HG02588 (cell line): Measurements from ENCODE around the gene PKD1.
"Not testable (repeated sequence)": the region's sequence is repeated elsewhere in the genome, so short reads cannot be mapped to it uniquely, and the experiment has no call there.

Source experiments
- ATAC-seq: cut with Tn5 transposase; IDR thresholded peaks from one replicate; pipeline ENCODE4 v1.9.1; 2021; ENCODE audit warnings: mild to moderate bottlenecking, moderate library complexity; ENCODE audit not compliant: unreplicated experiment

Gene PKD1

GRCh38 chr16:2152695-2153506 lies 17.2 kb upstream of the PKD1 start:
- ATAC-seq: no peak

- no peak for ATAC-seq
Observed at GRCh38 chr16:2151188-2152091, 15.7 kb upstream of the PKD1 start.

- no peak for ATAC-seq
Observed at GRCh38 chr16:2150418-2151187, 14.9 kb upstream of the PKD1 start.

- ATAC-seq: no peak
Observed at GRCh38 chr16:2149630-2150417, 14.1 kb upstream of the PKD1 start.

GRCh38 chr16:2148714-2149629 lies 13.3 kb upstream of the PKD1 start:
- ATAC-seq: no peak

GRCh38 chr16:2147981-2148671 lies 12.4 kb upstream of the PKD1 start, which contains the start of gene RAB26:
RAB26 (plus strand) TSS chr16:2148625; CDS start chr16:2148784, 159 bp downstream.
- no peak for ATAC-seq

DNA sequence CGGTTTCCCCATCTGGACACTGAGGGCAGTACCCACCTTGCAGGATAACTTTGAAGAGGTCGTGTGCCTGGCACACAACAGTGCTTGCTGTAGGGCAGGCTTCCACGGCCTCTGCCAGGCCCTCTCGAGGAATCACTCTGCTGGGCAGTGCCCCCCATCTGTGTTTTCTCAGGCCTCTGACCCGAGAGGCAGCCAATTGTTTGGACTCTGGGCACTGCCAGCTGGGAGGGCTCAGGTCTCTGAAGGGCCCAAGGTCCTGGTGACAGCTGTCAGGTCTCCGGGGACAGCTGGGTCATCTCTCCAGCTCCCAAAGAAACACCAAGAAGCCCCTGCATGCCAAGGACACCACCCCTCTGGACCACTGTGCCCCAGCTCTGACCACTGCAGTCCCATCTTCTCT lies 11.7 kb upstream of the PKD1 start:
- no peak for ATAC-seq

- no peak for ATAC-seq
Observed at GRCh38 chr16:2145843-2146242, 10.1 kb upstream of the PKD1 start.

DNA sequence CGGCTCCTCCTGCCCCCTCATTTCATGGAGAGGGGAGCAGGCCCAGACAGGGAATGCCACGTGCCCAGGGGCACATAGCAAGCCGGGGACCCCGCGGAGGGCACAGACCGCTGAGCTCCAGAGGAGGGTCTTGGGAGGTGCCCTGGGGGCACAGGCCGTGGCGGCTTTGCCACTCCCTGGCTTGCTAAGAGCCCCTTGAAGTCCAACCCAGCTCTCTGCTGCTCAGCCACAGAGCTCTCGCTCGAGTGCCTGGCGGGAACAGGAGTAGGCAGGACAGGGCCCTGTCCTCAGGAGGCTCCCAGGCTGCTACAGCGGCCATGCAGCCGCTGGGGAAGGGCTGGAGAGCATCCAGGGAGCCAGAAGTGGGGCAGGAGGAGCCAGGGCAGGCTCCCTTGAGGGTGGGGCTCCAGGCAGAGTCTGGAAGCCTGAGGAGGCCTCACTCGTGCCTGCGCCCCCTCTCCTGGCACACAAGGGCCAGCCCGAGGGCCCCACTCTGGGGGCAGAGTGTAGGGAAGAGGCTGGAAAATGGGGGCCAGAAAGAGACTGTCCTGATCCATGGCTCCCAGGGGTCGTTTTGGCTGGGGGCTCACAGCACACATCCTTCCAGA lies 8.3 kb upstream of the PKD1 start:
- ATAC-seq: no peak

GRCh38 chr16:2142942-2143877 lies 7.5 kb upstream of the PKD1 start:
- no peak for ATAC-seq

DNA sequence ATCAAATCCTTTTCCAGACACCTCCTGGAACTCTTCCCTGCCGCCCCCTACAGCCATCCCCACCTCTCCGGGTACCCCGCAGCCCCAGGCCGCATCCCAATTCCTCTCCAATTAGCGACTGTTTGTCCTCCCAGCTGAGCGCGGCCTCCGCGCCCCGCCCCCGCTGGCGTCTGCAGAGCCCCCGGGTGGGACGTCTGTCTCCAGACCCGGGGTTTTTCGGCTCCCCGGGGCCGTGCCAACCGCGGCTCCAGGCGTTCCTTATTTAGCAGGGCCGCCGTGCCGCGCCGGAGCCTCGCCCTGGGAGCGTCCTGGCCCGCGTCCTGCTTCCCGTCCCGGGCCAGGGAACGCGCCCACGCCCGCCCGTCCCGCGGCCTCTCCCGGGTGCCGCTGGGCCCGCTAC lies 627 bp downstream of the PKD1 start:
- ATAC-seq: not testable (repeated sequence)

DNA sequence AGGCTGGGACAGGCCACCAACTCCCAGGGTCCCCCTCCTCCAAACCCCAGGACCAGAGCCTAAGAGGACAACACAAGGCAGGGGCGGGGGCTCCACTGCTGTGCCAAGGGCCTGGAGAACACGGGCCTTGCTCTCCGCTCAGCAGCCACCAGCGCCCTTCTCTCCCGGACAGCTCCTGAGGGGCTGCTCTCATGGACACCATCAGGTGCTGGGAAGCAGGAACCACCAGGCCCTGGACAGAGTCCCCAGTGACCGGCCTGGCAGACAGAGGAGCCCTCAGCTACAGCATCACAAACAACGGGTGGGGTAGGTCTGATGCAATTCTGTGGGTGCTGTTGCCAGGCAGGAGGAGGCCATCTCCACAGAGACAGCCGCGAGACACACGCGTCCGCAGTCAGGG lies 1.9 kb downstream of the PKD1 start:
- not testable (repeated sequence) for ATAC-seq

DNA sequence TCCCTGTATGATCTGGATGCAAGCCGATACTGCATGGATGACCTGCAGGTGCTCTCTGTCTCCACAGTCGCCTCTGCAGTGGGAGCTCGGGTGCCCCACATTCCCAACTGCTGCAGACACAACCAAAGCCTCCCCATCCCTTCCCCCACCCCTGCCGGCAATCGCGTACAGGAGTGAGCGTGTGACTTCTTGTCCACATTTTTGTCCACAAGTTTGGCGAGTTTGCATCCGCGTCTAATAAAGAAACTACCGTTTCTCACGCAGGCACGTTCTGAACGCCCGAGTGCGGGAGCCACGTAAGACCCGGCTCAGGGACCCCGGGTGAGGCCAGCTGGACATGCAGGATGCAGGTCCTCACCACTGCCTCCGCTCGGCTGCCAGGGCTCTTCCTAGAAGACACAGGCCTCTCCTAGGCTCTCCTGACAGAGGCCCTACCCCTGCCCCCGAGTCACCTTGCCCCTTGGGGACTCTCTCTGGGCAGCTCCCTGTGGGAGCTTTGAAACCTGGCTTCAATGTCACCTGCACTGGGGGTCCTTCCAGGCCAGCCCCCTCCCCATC lies 5.7 kb downstream of the PKD1 start:
- not testable (repeated sequence) for ATAC-seq

GRCh38 chr16:2129251-2129650 lies 6.4 kb downstream of the PKD1 start:
- ATAC-seq: not testable (repeated sequence)

DNA sequence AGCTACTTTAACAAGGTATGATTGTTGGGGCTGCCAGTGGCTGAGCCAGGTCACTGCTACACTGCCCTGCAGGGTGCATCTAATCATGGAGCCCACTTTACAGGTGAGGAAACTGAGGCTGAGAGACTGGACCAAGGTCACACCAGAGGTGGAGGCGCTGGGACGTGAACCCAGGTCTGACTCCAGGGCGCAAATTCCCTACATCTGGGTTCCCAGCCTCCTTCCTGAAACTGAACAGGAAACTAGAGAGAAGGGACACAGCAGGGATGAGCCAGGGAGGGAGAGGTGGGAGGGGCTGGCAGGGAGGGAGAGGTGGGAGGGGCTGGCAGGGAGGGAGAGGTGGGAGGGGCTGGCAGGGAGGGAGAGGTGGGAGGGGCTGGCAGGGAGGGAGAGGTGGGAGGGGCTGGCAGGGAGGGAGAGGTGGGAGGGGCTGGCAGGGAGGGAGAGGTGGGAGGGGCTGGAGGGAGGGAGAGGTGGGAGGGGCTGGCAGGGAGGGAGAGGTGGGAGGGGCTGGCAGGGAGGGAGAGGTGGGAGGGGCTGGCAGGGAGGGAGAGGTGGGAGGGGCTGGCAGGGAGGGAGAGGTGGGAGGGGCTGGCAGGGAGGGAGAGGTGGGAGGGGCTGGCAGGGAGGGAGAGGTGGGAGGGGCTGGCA lies 7.9 kb downstream of the PKD1 start:
- ATAC-seq: not testable (repeated sequence)

DNA sequence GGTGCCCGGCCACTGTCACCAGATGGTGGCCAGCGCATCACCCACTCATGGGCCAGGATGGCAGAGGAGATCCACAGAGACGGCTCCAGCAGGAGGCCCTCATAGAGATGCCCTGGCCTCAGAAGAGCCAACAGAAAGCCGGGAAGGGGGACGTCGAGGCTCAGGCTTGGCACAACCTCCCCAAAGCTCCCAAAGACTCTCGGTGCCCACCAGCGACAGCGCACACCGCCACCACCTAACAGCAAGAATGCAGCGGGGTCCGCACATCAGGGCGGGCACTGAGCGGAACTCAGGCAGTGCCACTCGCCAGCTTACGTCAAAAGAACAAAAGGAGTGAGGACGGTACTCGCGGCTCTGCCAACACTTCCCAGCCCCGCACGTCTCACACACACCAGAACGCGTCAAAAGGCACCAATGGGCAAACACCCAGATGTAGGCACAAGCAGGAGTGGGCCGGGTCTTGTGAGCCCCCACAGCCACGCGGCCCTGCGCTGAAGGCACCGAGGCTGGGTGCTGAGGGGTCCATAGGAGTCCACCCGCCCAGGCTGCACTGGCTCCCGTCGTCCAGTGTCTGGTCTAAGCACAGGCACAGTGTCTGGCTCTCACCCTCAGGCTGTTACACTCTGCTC lies 8.7 kb downstream of the PKD1 start:
- not testable (repeated sequence) for ATAC-seq
